Endothelial cell of hepatic sinusoid (primary cell): ENCODE results near the gene EEF1A2.

Source experiments
- in situ Hi-C: cut with HindIII; loops from 2 replicates; pipeline ENCODE4 v1.10.0; 2017; ENCODE audit warnings: low sequenced_read_pairs

Gene EEF1A2

GRCh38 chr20:63457737-63458136 lies 41.1 kb downstream of the EEF1A2 start:
- in situ Hi-C loops: no loop called here

DNA sequence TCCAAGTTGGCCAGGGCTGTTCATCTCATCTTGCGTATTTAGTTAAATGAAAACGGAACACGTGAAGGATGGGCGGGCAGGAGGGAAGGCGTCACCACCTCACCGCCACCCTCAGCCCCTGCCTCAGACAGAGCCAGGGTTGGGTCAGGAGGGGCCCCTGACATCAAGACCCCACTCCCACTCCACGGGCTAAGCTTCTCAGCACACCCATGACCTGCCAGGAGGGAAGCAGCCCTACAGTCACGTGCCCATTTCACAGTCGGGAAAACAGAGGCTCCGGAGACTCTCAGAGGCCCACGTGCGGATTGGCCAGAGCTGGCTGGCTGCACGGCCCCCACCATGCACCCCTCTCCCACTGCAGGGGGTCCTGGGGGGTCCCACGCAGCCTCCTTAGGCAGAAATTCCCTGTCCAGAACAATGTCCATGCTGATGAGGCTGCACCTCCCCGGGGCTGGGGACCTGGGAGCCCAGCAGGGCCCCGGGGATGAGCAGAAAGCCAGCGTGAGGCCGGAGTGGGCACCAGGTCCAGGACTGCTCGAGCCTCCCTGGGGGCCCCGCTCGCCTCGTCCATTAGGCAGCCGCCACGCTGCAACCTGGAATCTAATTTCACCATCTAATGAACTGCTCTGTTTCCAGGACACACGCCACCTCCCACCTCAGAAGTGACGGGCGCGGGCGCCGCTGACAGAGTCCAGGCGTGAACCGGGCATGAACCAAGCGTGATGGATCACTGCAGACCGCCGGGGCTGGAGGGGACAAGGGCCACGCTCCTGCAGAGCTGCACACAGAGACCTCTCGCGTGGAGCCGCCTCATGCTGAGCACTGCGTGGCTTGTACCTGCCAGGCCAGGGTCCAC lies 42.2 kb downstream of the EEF1A2 start:
- in situ Hi-C loops: no loop called here

GRCh38 chr20:63455568-63455859 lies 43.4 kb downstream of the EEF1A2 start:
- in situ Hi-C loops: no loop called here

DNA sequence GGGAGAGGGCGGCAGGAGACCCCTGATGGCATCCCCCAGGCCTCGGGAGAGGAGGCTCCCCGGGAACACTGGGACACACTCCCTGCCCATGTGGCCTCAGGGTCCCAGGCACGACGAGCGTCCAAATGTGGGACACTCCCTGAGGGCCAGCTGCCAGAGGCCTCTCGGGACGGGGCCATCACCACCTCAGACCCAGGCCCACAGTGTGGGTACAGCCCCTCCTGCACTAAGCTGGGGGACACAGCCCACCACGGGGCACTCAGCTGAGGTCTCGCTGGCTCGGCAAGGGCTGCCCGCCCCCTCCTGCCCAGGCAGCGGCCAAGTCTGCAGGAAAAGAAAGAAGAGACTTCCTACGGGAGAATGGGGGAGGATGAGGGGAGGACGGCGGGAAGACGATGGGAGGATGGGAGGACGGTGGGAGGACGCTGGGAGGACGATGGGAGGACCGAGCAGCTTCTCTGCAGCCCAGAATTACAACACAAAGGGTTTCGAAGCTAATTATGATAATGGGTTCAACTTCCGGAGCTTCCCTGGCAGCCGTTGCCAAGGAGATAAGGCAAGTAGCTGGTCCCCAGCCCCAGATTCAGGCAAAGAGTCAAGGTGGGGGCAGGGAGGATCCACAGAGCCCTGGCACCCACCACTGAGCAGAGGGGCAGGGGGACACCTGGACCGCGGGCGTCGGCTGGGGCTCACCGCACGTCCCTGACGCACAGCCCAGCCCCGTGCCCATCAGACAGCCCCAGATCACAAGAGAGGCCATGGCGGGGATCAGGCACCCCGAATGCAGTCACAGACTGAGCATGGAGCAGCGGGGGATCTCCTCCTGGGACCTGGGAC lies 43.9 kb downstream of the EEF1A2 start:
- in situ Hi-C loops: no loop called here

DNA sequence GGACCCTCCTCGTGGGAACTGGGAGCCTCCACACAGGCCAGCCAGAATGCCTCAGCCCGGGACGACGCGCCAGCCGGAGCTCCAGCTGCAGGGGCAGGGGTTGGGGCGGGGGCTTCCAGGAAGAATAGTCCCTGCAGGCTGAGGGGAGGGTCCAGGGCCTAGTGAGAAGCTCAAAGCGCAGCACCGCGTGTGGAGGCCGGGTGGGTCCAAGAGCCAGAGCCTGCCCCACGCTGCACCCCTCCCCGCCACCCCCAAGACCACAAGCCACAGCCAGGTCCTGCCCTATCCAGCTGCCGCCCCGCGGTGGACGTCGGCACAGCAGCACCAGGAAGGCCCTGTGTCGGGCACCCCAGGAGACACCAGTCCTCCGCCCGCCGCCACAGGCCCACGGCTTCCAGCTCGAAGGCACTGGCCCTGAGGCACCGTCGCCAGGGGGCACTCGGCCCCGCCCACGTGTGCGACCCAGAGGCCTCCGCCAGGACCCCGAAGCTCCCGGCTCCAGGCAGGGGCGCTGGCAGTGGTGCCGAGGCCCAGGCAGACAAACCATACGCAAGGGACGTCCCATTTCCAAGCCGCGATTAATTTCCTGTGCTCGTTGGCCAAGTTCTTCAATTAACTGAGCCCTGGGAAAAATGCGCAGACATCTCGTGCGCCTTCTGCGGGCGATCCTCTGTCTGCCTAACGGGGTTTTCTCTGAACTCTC lies 45.9 kb downstream of the EEF1A2 start:
- in situ Hi-C loops: no loop called here

DNA sequence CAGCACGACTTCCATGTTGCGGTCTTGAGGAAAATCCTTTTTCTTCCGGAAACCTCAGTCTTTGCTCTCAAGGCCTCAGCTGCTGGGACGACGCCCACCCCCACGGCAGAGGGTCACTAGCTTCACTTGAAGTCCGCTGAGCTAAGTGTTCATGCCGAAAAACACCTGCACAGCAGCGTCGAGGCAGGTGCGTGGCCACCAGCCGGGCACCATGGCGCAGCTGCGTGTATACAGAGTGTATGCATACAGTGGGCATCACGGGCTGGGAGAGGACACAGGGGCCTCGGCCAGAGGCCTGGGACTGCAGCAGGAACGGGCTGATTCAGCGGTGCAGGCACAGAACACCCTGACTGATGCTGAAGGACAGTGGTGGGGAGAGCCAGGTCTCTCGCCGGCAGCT lies 46.5 kb downstream of the EEF1A2 start:
- in situ Hi-C loops: no loop called here

DNA sequence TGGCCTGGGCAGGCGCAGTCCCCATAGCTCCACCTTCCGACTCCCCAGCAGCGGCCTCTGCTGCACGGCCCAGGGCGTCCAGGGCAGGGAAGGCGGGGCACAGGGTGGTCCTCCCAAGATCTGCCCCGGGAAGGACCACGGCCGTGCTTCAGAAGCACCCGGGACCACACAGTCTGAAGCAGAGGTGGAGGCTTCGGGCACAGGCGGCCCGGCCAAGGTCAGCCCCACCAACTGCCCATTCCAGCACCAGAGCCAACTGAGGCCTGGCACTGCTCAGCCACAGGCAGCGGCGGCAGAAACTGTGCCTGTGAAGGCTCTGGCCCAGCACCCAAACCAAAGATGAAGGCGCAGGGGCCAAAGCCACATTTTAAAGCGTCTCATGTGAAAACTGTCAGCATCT lies 47.1 kb downstream of the EEF1A2 start:
- in situ Hi-C loops: no loop called here

GRCh38 chr20:63449796-63450730 lies 48.8 kb downstream of the EEF1A2 start:
- in situ Hi-C loops: no loop called here

- in situ Hi-C loops: no loop called here
These were observed 49.9 kb downstream of the EEF1A2 start for GRCh38 chr20:63449025-63449424.

- in situ Hi-C loops: no loop called here
These were observed 50.9 kb downstream of the EEF1A2 start for GRCh38 chr20:63448031-63448430.

GRCh38 chr20:63447320-63447719 lies 51.6 kb downstream of the EEF1A2 start:
- in situ Hi-C loops: no loop called here

DNA sequence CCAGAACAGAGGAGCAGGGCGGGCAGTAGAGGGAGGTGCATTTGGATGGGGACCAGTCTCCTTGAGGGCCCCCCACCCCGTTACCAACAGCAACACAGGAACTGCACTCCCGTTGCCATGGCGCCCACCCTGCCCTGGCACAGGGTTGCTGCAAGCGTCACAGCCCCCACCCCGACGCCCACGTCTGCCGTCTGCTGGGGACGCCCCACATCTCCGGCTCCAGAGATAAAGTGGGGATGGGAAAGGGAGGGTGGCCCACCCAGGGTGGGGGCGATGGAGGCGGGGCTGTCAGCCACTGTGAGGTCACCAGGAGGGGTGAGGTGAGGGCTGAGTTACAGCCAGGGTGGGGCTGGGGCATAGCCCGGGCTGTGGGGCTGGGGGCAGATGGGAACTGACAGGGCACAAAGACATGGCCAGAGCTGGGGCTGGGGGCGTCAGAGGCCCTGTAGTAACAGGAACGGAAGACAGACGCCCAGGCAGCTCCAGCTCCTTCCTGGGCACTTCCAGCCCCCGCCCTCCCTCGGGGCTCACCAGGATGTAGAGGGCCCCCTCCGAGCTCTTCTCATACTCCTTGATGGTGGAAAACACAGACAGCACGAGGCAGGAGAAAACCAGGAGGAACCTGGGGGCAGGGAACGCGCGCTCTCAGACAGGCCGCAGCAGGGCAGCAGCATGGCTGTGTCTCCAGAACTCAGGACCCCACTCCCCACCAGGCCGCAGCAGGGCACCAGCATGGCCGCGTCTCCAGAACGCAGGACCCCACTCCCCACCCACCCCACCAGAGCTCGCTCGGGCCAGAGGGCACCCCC lies 52.5 kb downstream of the EEF1A2 start:
- in situ Hi-C loops: no loop called here

DNA sequence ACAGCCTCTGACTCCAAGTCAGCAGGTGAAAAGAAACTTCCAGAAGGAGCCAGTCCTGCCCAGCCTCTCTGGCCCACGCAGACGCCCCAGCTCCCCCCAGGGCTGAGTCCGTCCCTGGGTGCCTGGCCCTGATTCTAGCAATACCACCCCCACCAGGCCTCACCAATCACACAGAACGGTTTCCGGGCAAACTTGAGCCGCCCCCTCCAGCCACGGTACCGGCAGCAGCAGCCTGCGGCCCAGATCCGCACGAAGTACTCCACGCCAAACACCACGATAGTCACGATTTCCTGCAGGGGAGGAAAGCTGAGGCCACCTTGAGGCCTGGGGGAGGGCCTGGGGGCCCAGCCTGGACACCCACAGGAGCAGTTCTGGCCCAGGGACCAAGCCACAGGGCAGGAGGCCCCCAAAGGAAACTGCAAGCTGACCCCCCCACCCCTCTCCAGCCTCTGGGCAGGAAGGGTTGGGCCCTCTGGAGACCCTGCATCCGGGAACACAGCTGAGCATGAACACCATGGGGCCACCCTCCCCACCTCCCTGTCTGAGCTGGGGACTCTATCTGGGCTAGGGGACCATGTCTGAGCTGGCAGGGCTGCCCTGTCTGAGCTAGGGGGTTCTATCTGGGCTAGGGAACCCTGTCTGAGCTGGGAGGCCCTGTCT lies 53.7 kb downstream of the EEF1A2 start:
- in situ Hi-C loops: no loop called here

DNA sequence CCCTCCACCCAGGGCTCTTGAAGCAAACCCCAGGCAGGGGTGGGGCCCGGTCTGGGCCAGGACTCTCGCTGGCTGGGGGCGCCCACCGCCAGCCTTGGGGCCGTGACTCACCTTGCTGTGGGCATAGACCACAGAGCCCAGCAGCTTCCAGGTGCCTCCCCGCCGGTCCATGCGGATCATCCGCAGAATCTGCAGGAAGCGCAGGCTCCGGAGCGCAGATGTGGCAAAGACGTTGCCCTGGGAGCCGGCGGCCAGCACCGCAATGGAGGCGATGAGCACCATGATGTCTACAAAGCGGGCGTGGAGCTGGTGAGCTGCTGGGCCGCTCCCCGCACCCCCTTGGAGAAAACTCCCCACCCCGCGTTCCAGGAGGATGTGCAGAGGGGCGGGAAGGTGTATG lies 54.3 kb downstream of the EEF1A2 start:
- in situ Hi-C loops: no loop called here

DNA sequence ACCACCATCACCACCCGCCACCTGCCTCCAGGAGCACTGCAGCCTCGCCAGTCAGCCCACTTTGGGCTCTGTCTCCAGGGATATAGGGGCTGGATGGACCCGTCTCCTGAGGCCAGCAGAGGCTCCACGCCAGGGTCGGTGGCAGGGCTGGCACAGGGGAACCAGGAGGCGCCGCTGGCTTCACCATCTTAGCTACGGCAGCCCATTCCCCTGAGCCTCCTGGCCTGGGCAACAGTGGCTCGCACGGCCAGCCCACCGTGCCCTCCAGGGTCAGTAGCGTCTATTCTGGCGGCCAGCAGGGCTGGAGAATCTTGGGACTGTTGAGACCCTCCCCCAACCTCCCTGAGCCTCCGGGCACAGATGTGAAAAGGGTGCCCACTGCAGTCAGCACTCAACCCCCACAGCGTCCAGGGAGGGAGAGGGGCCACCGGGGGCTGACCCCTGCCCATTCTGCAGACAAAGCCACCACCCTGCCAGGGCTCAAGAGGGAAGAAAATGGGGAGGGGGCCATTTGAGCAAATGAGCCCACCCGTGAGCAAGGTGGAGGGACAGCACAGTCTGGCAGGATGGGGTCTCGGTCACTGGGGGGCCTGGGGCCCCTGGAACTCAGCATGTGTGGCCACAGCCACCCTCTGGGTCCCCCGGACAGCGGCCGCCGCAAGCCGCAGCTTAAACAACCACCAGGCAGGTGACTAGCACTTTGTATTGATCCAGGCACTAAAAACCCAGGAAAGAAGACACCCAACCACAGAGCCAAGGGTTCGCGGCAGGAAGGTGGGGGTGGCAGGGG lies 55.1 kb downstream of the EEF1A2 start:
- in situ Hi-C loops: no loop called here

- in situ Hi-C loops: no loop called here
These were observed 56.8 kb downstream of the EEF1A2 start for GRCh38 chr20:63442100-63442493.

GRCh38 chr20:63441136-63442099 lies 57.5 kb downstream of the EEF1A2 start:
- in situ Hi-C loops: no loop called here
